ENCODE data around the gene DUSP11. TPM values are rescaled to one million over a fixed set of nuclear protein-coding genes. Genes with fewer than 3 reads are reported as not detected.
"Not testable (repeated sequence)": the region's sequence is repeated elsewhere in the genome, so short reads cannot be mapped to it uniquely, and the experiment has no call there.

Gene DUSP11
- total RNA-seq, 2 experiments from 2014 or later, result 27.6 to 33.5 TPM

GRCh38 chr2:73776381-73776780 is 3.5 kb downstream of the DUSP11 start:
- H3K4me1 Mint-ChIP-seq, result peaks cover 34% of the 10 kb centered on the region
- no peaks in the 10 kb centered on the region for H3K9me3 Mint-ChIP-seq (ENCODE audit: low read depth)
- no peak overlapping the region for H3K27ac Mint-ChIP-seq
- ATAC-seq, result no peak
- no peak overlapping the region for H3K4me3 Mint-ChIP-seq
- DNase-seq, result no peak
- no peaks in the 10 kb centered on the region for H3K27me3 Mint-ChIP-seq
- ChIA-PET CTCF (interaction anchor here (0.6 to 1.2 kb wide), 5 partner anchors 10 to 580 kb away, joined by 3 to 5 read pairs (median 3); partner anchors contain the start of gene STAMBP), POLR2A (interaction anchor here (0.6 kb wide), 1 partner anchor 840 kb away, joined by 4 read pairs; no protein-coding TSS in a partner anchor)
- intact Hi-C loops (cut with DNase I, micrococcal nuclease), result no loop called here
- H3K36me3 Mint-ChIP-seq (ENCODE audit: low read depth), result peaks cover 41% of the 10 kb centered on the region

GRCh38 chr2:73772819-73773218 is 7.1 kb downstream of the DUSP11 start:
- ATAC-seq, result no peak
- intact Hi-C loops (cut with DNase I, micrococcal nuclease), result no loop called here
- no peak for DNase-seq
- no peak overlapping the region for H3K4me3 Mint-ChIP-seq
- H3K36me3 Mint-ChIP-seq (ENCODE audit: low read depth), result peaks cover 60% of the 10 kb centered on the region
- H3K27ac Mint-ChIP-seq, result no peak overlapping the region
- H3K4me1 Mint-ChIP-seq, result peaks cover 31% of the 10 kb centered on the region
- ChIA-PET CTCF (no interaction called here), POLR2A (no interaction called here)
- H3K27me3 Mint-ChIP-seq, result no peaks in the 10 kb centered on the region
- no peaks in the 10 kb centered on the region for H3K9me3 Mint-ChIP-seq (ENCODE audit: low read depth)

- Mint-ChIP-seq H3K36me3 (ENCODE audit: low read depth) (peaks cover 62% of the 10 kb centered on the region), H3K27ac (no peak overlapping the region)
- intact Hi-C loops (cut with DNase I, micrococcal nuclease), result no loop called here
Observed at GRCh38 chr2:73770725-73771124, 9.2 kb downstream of the DUSP11 start.

GRCh38 chr2:73766994-73767393 is 12.9 kb downstream of the DUSP11 start:
- H3K36me3 Mint-ChIP-seq (ENCODE audit: low read depth), result peaks cover 55% of the 10 kb centered on the region
- H3K9me3 Mint-ChIP-seq (ENCODE audit: low read depth), result no peaks in the 10 kb centered on the region
- H3K27ac Mint-ChIP-seq, result no peak overlapping the region
- no peak for ATAC-seq
- peaks cover 13% of the 10 kb centered on the region for H3K4me1 Mint-ChIP-seq
- no peak overlapping the region for H3K4me3 Mint-ChIP-seq
- POLR2A ChIA-PET, result no interaction called here
- no peak for DNase-seq
- intact Hi-C loops (cut with DNase I, micrococcal nuclease), result no loop called here
- CTCF ChIA-PET, result no interaction called here
- H3K27me3 Mint-ChIP-seq, result no peaks in the 10 kb centered on the region

More at GRCh38 chr2:73770725-73771124, 9.2 kb downstream of the DUSP11 start:
- Mint-ChIP-seq H3K27me3 (no peaks in the 10 kb centered on the region), H3K4me1 (peaks cover 19% of the 10 kb centered on the region), H3K9me3 (ENCODE audit: low read depth) (no peaks in the 10 kb centered on the region), H3K4me3 (no peak overlapping the region)
- ChIA-PET POLR2A (no interaction called here), CTCF (interaction anchor here (0.6 to 0.8 kb wide), 3 partner anchors 56 to 271 kb away, joined by 3 read pairs; no protein-coding TSS in a partner anchor)
- no peak for DNase-seq
- no peak for ATAC-seq

- Mint-ChIP-seq H3K4me1 (peaks cover 13% of the 10 kb centered on the region), H3K27me3 (no peaks in the 10 kb centered on the region), H3K4me3 (no peak overlapping the region), H3K27ac (peak overlapping the region; percentile 21), H3K9me3 (ENCODE audit: low read depth) (no peaks in the 10 kb centered on the region), H3K36me3 (ENCODE audit: low read depth) (peaks cover 56% of the 10 kb centered on the region)
- intact Hi-C loops (cut with DNase I, micrococcal nuclease), result no loop called here
- ATAC-seq (no peak), DNase-seq (no peak)
- ChIA-PET POLR2A (no interaction called here), CTCF (interaction anchor here (0.6 kb wide), 1 partner anchor 10 kb away, joined by 3 read pairs; no protein-coding TSS in a partner anchor)
Observed at GRCh38 chr2:73766349-73766748, 13.6 kb downstream of the DUSP11 start.

- no peaks in the 10 kb centered on the region for H3K9me3 Mint-ChIP-seq (ENCODE audit: low read depth)
- no peak overlapping the region for H3K4me3 Mint-ChIP-seq
- H3K4me1 Mint-ChIP-seq, result peaks cover 7% of the 10 kb centered on the region
- H3K27me3 Mint-ChIP-seq, result no peaks in the 10 kb centered on the region
- ATAC-seq (no peak), DNase-seq (no peak)
- intact Hi-C loops (cut with DNase I, micrococcal nuclease), result no loop called here
- ChIA-PET POLR2A (no interaction called here), CTCF (interaction anchor here (0.8 kb wide), 1 partner anchor 559 kb away, joined by 5 read pairs; no protein-coding TSS in a partner anchor)
- H3K27ac Mint-ChIP-seq, result no peak overlapping the region
- H3K36me3 Mint-ChIP-seq (ENCODE audit: low read depth), result peaks cover 48% of the 10 kb centered on the region
Observed at GRCh38 chr2:73764945-73765344, 15.0 kb downstream of the DUSP11 start.

- no peaks in the 10 kb centered on the region for H3K4me1 Mint-ChIP-seq
- no peak overlapping the region for H3K4me3 Mint-ChIP-seq
- H3K27me3 Mint-ChIP-seq, result no peaks in the 10 kb centered on the region
- CTCF ChIA-PET, result interaction anchor here (0.8 kb wide), 1 partner anchor 10 kb away, joined by 3 read pairs; no protein-coding TSS in a partner anchor
- ATAC-seq, result no peak
- H3K9me3 Mint-ChIP-seq (ENCODE audit: low read depth), result no peaks in the 10 kb centered on the region
- intact Hi-C loops (cut with DNase I, micrococcal nuclease), result no loop called here
- POLR2A ChIA-PET, result no interaction called here
- H3K27ac Mint-ChIP-seq, result no peak overlapping the region
- H3K36me3 Mint-ChIP-seq (ENCODE audit: low read depth), result peaks cover 40% of the 10 kb centered on the region
- DNase-seq, result no peak
Observed at GRCh38 chr2:73762571-73762970, 17.3 kb downstream of the DUSP11 start.

- H3K27ac Mint-ChIP-seq, result no peak overlapping the region
Observed at GRCh38 chr2:73759904-73760303, 20.0 kb downstream of the DUSP11 start.

GRCh38 chr2:73759285-73759764 is 20.6 kb downstream of the DUSP11 start:
- ChIA-PET CTCF (no interaction called here), POLR2A (no interaction called here)
- Mint-ChIP-seq H3K27me3 (no peaks in the 10 kb centered on the region), H3K36me3 (ENCODE audit: low read depth) (peaks cover 39% of the 10 kb centered on the region), H3K27ac (no peak overlapping the region), H3K4me3 (no peak overlapping the region), H3K9me3 (ENCODE audit: low read depth) (peaks cover 3% of the 10 kb centered on the region), H3K4me1 (no peaks in the 10 kb centered on the region)
- ATAC-seq (no peak), DNase-seq (no peak)
- intact Hi-C loops (cut with DNase I, micrococcal nuclease), result loop anchor here in 1 of 2 experiments (10.0 kb wide), 1 partner anchor 385 kb away; the partner anchor contains the start of gene BOLA3

More at GRCh38 chr2:73759904-73760303, 20.0 kb downstream of the DUSP11 start:
- no peaks in the 10 kb centered on the region for H3K4me1 Mint-ChIP-seq
- ChIA-PET CTCF (no interaction called here), POLR2A (no interaction called here)
- H3K27me3 Mint-ChIP-seq, result no peaks in the 10 kb centered on the region
- ATAC-seq (no peak), DNase-seq (no peak)
- no peak overlapping the region for H3K4me3 Mint-ChIP-seq
- peaks cover 34% of the 10 kb centered on the region for H3K36me3 Mint-ChIP-seq (ENCODE audit: low read depth)
- no peaks in the 10 kb centered on the region for H3K9me3 Mint-ChIP-seq (ENCODE audit: low read depth)
- intact Hi-C loops (cut with DNase I, micrococcal nuclease), result loop anchor here in 1 of 2 experiments (10.0 kb wide), 1 partner anchor 385 kb away; the partner anchor contains the start of gene BOLA3

GRCh38 chr2:73754332-73754731 is 25.6 kb downstream of the DUSP11 start:
- H3K9me3 Mint-ChIP-seq (ENCODE audit: low read depth); DNase-seq; H3K4me1 Mint-ChIP-seq; ATAC-seq; CTCF ChIA-PET; H3K4me3 Mint-ChIP-seq; H3K27me3 Mint-ChIP-seq: not testable (repeated sequence)
- Mint-ChIP-seq H3K36me3 (ENCODE audit: low read depth) (peaks cover 29% of the 10 kb centered on the region), H3K27ac (peak overlapping the region; percentile 19)
- intact Hi-C loops (cut with DNase I, micrococcal nuclease), result loop anchor here in 1 of 2 experiments (10.0 kb wide), 1 partner anchor 390 kb away; the partner anchor contains the start of gene BOLA3
- POLR2A ChIA-PET, result interaction anchor here (0.6 kb wide), 1 partner anchor 23 kb away, joined by 3 read pairs; no protein-coding TSS in a partner anchor

- peaks cover 31% of the 10 kb centered on the region for H3K36me3 Mint-ChIP-seq (ENCODE audit: low read depth)
- no peak overlapping the region for H3K4me3 Mint-ChIP-seq
- H3K4me1 Mint-ChIP-seq, result peaks cover 14% of the 10 kb centered on the region
- no peaks in the 10 kb centered on the region for H3K27me3 Mint-ChIP-seq
- CTCF ChIA-PET, result interaction anchor here (0.6 to 0.7 kb wide), 4 partner anchors 54 to 363 kb away, joined by 3 to 4 read pairs (median 3); no protein-coding TSS in a partner anchor
- H3K9me3 Mint-ChIP-seq (ENCODE audit: low read depth), result peaks cover under 1% of the 10 kb centered on the region
- DNase-seq (no peak), ATAC-seq (no peak)
- POLR2A ChIA-PET, result interaction anchor here (0.7 kb wide), 1 partner anchor 13 kb away, joined by 5 read pairs; no protein-coding TSS in a partner anchor
- intact Hi-C loops (cut with DNase I, micrococcal nuclease), result no loop called here
- no peak overlapping the region for H3K27ac Mint-ChIP-seq
Observed at GRCh38 chr2:73749314-73749713, 30.6 kb downstream of the DUSP11 start.

- Mint-ChIP-seq H3K27ac (no peak overlapping the region), H3K4me3 (no peak overlapping the region), H3K4me1 (peaks cover 14% of the 10 kb centered on the region), H3K27me3 (no peaks in the 10 kb centered on the region), H3K36me3 (ENCODE audit: low read depth) (peaks cover 28% of the 10 kb centered on the region), H3K9me3 (ENCODE audit: low read depth) (no peaks in the 10 kb centered on the region)
- DNase-seq, result no peak
- POLR2A ChIA-PET, result no interaction called here
- intact Hi-C loops (cut with DNase I, micrococcal nuclease), result loop anchor here in 1 of 2 experiments (1.0 kb wide), 1 partner anchor 10 kb away; the partner anchor contains the start of gene TPRKB
- CTCF ChIA-PET, result interaction anchor here (0.6 to 2.2 kb wide), 2 partner anchors 10 to 552 kb away, joined by 3 to 6 read pairs; partner anchors contain the start of gene TPRKB
- ATAC-seq, result no peak
Observed at GRCh38 chr2:73746877-73747208, 33.1 kb downstream of the DUSP11 start.
